GM21423 (cell line): ENCODE measurements around the gene ENPP1.
"Not testable (repeated sequence)": the region's sequence is repeated elsewhere in the genome, so short reads cannot be mapped to it uniquely, and the experiment has no call there.

Experiments
- ATAC-seq: cut with Tn5 transposase; IDR thresholded peaks from one replicate; pipeline ENCODE4 v1.9.1; 2021; ENCODE audit warnings: mild to moderate bottlenecking, moderate library complexity; ENCODE audit not compliant: unreplicated experiment

Gene ENPP1

DNA sequence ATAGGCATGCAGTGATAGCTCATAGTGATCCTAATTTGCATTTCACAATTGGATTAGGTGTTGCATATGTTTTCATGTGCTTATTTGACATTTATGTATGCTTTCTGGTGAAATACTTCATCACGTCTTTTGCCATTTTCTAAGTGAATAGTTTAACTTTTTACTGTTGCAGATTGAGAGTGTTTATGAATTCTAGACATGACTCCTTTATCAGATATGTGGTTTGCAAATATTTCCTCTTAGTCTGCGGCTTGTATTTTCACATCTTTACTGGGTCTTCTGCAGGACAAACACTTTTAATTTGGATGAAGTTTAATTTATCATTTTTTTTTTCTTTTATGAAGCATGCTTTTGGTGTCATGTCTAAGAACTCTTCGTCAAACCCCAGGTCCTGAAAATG lies 104.1 kb downstream of the ENPP1 start:
- ATAC-seq: no peak

DNA sequence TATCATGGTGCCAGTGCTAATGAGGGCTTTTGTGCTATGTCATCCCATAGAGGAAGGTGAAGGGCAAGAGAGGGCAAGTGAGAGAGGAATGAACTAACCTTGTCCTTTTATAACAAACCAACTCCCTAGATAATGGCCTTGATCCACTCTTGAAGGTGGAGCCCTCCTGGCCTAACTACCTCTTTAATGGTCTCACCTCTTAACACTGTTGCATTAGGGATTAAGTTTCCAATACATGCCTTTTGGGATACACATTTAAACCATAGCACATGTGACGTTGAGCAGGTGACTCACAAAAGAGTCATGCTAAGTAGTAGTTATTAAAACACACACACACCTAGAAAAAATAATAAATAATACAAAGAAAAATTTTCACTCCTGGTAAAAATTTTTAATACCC lies 106.4 kb downstream of the ENPP1 start:
- no peak for ATAC-seq

DNA sequence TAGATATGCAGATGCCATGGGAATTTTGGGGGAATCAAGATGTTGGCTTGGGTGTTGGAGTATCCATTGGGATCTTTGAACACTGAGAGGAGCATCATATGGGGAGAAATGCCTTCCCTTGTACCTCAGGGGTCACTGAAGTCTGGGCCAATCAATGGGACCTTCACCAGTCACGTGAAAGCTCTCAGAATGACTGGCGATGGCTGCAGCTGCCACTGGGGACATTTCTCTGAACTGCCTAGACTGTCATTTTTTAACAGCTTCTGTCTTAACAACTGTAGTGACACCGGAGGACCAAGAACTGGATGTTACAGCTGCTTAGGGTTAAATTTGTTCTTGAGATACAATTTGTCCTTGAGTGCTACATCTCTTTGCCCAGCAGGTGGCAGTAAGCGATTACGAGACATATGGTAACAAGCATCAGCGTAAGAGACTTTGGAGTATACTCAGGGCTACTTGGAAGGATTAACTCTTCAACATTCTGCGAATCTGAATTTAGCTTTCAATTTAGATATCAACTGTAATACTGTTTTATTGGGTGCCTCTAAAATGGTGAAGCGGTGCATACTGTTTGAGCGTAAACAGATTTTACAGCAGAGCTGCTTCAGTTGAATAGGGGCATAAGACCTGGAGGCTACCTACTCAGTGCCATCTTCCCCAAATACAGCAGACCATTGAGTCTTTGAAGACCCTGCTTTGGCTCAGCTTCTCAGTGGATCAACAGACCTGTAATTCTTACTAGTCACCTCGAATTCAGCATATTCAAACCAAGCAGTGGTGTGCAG lies 107.3 kb downstream of the ENPP1 start:
- ATAC-seq: peak; percentile 70

DNA sequence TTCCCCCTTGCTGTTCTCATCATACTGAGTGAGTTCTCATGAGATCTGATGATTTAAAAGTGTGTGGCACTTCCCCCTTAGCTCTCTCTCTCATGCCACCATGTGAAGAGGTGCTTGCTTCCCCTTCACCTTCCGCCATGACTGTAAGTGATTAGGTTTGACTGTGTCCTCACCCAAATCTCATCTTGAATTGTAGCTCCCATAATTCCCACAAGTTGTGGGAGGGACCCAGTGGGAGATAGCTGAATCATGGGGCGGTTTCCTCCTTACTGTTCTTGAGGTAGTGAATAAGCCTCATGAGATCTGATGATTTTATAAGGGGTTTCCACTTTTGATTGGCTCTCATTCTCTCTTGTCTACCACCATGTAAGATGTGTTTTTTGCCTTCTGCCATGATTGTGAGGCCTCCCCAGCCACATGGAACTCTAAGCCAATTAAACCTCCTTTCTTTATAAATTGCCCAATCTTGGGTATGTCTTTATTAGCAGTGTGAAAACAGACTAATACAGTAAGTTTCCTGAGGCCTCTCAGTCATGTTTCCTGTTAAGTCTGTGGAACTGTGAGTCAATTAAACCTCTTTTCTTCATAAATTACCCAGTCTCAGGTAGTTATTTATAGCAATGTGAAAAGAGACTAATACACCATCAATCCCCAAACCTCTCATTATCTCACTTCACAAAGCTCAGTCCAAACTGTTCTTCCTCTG lies 108.4 kb downstream of the ENPP1 start:
- not testable (repeated sequence) for ATAC-seq

DNA sequence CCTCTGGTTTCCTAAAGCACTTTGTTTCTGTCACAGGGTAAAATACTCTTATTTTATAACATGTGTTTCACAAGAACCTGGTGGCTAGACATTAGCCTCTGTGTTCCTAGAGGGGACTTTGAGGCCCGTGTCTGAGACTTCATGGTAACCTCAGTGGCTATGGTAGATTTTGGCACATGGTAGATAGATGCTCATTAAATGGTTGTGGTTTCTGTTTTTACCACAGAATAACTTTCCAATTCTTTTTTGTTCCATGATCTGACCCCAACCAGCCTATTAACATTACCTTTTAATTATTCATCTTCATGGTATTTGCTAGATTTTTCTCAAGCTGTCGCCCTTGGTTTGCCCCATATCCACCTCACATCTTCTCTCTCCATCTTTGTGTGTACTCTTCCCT lies 109.0 kb downstream of the ENPP1 start:
- ATAC-seq: no peak

DNA sequence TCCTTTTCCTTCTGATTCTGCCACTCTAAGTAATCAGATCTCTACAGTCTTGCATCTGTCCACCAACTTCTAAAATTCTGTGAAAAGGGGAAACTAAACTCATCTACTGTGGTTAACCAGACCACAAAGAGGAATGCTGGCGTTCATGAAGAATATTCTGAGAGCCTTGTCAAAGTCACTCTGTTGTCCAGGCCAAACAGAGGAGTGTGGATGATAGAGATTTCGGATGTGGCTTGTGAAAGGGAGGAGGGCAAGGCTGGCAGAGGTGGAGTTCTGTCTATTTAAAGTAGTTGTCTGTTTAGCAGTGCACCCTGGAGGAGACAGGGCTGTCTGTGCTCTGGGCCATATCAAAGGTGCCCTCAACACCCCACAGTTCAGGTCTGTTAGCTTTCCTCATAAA lies 109.5 kb downstream of the ENPP1 start:
- no peak for ATAC-seq

DNA sequence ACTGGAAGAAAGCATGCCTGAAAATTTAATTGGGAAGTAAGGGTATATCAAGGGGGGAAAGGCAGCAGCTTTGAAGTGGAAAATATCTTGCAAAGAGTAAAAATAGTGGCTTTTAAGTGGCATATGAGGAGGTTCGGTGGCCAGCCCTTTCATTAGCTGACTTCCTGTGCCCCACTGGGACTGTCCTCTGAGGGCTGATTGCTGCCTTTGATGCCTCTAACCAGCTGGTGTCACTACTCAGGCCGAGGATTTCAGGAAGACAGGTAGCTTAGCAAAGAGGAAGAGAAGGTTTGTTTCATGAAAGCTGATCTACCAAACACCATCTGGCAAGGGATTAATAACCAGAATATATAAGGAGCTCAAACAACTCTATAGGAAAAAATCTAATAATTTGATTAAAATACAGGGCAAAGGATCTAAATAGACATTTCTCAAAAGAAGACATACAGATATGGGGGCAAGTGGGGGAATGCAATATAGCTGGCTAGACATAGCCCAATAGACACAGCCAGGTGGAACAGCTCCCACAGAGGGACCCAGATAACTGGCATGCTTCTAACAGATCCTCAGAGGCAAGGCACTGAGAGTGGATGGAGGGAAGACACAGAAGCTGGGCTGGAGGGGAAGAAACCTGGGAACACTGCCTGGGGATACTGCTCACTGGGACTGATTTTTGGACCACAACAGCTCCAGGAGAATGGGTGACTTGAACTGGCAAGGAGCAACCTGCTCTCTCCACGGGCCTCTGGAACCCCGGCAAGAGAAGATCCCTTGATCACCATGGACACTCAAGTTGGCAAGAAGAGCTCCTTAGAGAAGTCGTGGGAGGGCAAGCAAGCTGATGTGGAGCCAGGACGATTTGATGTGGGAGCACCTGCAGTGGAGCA lies 110.2 kb downstream of the ENPP1 start:
- no peak for ATAC-seq

DNA sequence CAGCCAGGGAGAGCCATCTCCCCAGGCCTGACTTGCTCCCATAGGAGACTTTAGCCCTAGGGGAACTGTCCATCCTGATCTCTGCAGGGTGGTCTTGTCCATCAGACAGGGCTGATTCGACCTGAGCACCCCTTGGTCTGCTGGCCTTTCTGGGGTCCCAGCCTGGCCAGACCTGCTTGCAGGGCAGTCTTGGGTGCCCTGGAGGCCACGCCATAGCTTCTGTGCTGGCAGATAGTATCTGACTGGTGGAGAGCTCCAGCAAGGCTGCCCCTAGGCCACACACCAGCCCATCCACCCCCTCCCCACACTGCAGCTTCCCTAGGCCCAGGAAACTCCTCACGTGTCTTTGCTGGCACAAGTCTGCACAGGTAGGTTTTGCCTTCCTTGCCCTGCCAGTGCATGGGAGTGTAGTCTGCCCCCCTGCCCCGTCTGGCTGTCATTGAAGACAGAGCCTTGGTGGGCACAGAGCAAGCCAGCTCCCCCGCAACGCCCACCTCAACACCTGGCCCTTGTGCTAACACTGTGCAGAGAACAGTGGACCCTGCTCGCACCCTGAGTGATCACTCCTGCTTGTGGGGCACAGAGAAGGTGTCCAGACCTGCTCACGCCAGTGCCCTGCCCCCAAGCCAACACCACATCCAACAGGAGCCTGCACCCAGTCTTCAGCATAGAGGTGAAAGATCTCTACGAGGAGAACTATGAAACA lies 111.0 kb downstream of the ENPP1 start:
- no peak for ATAC-seq

DNA sequence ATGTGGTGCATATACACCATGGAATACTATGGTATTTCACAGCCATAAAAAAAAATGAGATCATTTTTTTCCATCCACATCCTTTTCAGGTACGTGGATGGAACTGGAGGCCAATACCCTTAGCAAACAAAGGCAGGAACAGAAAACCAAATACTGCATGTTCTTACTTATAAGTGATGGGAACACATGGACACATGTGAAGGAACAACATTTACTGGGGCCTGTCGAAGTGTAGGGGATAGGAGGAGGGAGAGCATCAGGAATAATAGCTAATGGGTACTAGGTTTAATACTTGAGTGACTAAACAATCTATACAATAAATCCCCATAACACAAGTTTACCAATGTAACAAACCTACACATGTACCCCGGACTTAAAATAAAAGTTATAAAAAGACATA lies 112.8 kb downstream of the ENPP1 start:
- no peak for ATAC-seq

DNA sequence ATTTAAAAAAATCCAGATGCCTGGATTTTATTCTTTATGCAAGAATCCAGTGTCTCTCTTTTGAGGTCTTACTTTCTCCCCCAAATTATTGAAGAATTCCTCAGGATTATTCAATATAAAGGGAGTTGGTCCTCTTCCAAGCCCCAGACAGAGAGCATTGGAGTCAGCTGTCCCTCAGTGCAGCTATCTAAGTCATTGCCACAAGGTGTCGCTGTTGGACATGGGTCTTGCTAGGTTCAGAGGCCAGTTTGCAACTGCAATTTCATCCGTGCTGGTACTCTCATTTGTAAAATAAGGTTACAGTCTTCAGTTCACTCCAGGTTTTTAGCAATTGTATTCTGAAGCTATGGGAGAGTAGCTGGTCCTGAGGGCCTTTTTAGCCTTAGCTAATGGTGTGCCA lies 115.5 kb downstream of the ENPP1 start:
- no peak for ATAC-seq

DNA sequence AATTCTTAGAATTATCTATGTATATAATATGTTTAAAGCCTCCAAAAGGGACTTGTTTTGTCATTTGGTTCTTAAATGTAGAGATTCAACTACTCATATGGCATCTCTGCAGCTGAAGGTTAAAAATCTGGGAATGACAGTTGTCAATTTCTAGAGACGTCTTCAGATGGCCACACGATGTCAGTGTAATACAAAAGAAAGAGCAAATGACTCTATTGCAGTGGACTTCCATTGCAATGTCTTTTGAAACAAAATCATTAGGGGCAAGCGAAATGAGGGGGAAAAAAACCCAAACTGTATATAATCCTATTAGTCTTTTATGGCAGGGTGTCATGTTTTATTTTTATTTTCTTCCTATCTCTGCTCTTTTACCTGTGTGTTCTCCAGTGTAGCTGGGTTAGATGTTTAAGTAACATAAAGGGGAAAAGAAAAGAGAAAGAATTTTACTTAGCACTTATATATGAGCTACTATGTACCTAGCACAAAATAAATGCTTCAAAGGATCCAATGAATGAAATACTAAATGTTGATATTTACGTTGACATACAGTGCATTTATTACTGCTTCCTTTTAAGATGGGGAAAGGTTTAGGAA lies 117.2 kb downstream of the ENPP1 start:
- ATAC-seq: no peak

DNA sequence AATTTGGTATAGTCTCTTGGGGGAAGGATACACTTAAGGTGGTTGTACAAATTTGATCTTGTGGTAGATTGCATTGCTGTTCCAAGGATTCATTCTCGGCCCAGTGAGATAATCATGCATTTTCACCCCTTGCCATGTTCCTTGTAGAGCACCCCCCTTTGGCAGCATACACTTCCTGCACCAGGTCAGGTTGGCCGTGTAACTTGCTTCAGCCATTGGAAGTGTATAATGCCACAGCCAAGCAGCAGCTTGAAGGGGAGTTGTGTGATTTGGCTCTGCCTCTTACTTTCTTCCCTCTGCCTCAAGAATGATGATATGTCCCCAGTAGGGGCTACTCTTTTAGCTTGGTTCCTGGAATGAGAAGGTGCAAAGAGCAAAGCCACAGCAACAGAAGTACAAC lies 121.4 kb downstream of the ENPP1 start:
- no peak for ATAC-seq

DNA sequence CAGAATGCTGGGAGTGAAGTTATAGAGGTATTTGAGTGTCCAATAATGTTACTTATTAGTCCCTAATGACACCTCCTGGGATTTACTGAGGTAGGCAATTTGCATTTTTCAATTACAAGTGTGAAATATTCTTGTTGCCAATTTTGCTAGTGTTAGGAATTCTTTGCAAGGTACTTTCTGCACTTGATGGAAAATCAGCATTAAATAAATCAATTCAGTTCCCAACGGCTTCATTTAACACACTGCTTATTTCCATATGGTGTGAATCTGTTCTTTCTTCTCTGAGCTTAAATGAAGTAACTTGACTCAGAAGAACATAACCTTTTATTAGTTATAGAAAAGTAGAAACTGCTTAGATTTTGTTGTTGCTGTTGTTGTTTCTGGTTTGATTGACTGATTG lies 122.2 kb downstream of the ENPP1 start:
- no peak for ATAC-seq

DNA sequence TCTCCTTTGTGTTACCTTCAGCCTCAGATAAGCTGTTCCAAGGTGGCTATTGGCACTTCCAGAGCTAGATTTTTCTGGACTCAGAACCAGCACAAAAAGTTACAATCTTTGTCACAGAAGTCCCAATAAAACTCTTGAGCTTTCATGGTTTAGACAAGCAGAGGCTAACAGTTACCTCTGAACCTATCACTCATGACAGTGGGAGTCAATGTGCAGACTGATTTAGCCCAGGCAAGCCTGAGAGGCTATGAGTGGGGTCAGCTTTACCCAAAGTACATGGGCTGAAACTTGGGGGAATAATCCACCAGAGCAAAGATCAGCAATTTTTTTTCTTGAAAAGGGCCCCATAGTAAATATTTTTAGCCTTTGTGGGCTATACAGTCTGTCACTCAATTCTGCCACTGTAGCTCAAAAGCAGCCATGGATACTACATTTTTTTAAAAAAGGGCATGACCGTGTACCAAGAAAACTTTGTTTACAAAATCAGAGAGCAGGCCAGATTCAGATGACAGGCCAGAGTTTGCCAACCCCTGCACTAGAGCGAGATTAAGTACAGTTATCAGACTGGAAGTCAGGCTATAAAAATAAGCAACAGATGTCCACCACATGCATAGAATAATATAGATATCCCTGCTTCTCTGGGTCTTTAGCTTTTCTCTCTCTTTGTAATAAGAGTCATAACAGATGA lies 123.4 kb downstream of the ENPP1 start:
- no peak for ATAC-seq

DNA sequence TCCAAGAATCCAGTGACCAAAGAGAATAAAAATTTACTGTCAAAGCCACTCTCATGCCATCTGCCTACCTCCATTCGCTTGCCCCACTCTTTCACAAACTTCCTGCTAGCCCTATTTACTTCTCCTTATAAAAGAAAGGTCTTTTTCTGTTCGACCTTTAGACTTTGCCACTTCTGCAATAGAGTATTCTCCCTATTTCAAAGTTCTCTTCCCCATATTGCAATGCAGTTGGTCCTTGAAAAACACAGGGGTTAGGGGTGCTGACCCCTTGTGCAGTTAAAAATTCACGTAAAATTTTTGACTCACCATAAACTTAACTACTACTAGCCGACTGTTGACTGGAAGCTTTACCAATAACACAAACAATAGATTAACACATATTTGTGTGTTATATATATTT lies 128.3 kb downstream of the ENPP1 start:
- no peak for ATAC-seq

DNA sequence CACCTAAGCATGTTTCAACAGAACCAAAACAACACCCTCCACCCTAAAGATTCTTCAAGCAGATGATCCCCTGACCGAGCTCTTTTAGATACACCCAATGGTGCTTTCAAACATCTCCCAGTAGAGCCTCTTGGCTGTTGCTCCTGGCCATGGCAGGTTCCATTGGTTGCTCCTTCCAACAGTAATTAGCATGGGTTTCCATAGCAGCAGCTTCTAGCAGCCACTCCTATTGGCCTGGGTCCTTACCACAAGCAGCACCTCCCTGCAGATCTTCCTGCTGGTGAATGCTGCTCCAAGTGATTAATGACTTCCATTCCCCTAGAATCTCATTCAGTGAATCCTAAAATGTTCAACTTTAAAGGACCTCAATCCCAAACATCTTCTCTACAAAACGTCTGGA lies 129.4 kb downstream of the ENPP1 start:
- no peak for ATAC-seq

DNA sequence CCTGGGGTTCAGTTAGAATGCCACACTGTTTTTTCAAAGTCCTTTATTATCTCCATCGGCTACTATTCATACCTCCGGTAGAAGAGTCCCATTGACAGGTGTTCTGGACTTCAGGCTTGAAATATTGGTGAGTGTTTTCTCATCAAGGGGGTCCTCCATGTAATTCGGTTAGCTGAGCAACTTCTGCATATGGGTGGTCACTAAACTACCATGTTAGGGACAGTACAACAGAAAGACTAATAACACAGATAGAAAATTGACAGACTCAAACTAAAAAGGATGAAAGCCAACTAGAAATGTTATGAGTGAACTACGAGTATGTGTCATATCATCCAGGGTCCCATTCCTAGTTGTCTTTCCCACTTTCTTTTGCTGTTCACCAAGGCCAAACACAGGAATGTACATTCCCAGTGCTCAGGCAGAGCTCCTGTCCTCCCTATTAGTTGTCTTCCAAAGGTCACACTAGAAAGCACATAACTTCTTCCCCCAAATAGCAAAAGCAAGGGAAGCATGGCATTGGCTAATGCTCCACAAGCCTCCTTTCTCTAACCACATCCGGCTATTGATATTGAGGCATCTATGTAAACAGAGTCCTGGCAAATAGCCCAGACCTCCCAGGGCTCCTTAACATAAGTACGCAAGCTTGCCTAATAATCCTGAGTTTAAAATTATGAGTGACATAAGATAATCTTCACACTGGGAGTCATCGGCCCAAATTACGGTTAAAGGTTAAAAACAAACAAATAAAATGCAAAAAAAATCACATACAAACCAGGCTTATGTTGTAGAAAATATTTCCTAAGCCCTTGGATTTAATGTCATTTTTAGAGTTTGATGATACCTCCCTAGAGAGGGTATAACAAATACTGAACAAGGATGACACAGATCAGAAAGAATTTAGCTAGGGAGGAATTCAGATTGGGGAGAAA lies 130.1 kb downstream of the ENPP1 start:
- ATAC-seq: no peak
